Glutamatergic neuron (in vitro differentiated cells): Measurements from ENCODE around the gene ZNFX1. TPM values are rescaled to one million over a fixed set of nuclear protein-coding genes. Genes with fewer than 3 reads are reported as not detected.

Experiments used
- DNase-seq: peaks from one replicate; pipeline ENCODE4 v3.0.0; 2022
- H3K27ac Mint-ChIP-seq: one replicate; pipeline ENCODE4 v1.8.0; 2020; ENCODE audit warnings: mild to moderate bottlenecking, mixed read lengths, inconsistent platforms; ENCODE audit not compliant: unreplicated experiment
- H3K27me3 Mint-ChIP-seq: one replicate; pipeline ENCODE4 v1.8.0; 2020; ENCODE audit warnings: mild to moderate bottlenecking, moderate library complexity, mixed read lengths, inconsistent platforms; ENCODE audit not compliant: unreplicated experiment
- H3K36me3 Mint-ChIP-seq: one replicate; pipeline ENCODE4 v1.8.0; 2020; ENCODE audit warnings: mild to moderate bottlenecking, mixed read lengths, inconsistent platforms; ENCODE audit not compliant: unreplicated experiment
- H3K4me1 Mint-ChIP-seq: one replicate; pipeline ENCODE4 v1.8.0; 2020; ENCODE audit warnings: mild to moderate bottlenecking, low read depth, mixed read lengths, inconsistent platforms; ENCODE audit not compliant: unreplicated experiment
- H3K4me3 Mint-ChIP-seq: one replicate; pipeline ENCODE4 v1.8.0; 2020; ENCODE audit warnings: mild to moderate bottlenecking, mixed read lengths, inconsistent platforms; ENCODE audit not compliant: unreplicated experiment
- H3K9me3 Mint-ChIP-seq: one replicate; pipeline ENCODE4 v1.8.0; 2020; ENCODE audit warnings: mild to moderate bottlenecking, moderate library complexity, mixed read lengths, inconsistent platforms; ENCODE audit not compliant: unreplicated experiment
- long read RNA-seq: library from polyadenylated mRNA; unstranded; transcript quantifications from one replicate; pipeline ENCODE4 v2.0.0, GENCODE V29; 2020; ENCODE audit not compliant: unreplicated experiment
- total RNA-seq: library from RNA; stranded (reverse); fragmentation: NEBNext Ultra II Directional; extraction: Animal tissue kit (Norgen Biotek cat#: 25700); gene quantifications from one replicate; pipeline ENCODE4 v1.2.1, GENCODE V29; 2021; ENCODE audit not compliant: unreplicated experiment
- TF ChIP-seq, protein P1 (sequence below): fragments of 200-600 bp; sonication (generic); IDR thresholded peaks from one replicate; pipeline ENCODE4 v1.5.0; 2021; ENCODE audit not compliant: partially characterized antibody, unreplicated experiment

Gene ZNFX1
- total RNA-seq = 11.8 TPM
- long read RNA-seq, partial matches to known transcripts = 5 of 7 reads
- long read RNA-seq, other reads (novel, unspliced or antisense) = 2 of 7 reads

GRCh38 chr20:49278036-49278817, at the start of gene ZNFX1:
TSS of gene ZNFX1 (minus strand) at chr20:49278057. CDS start at chr20:49275839, 2,218 bp downstream.
- peaks cover 16% of the 10 kb centered on the region for H3K27me3 Mint-ChIP-seq
- TF ChIP-seq, protein P1, sequence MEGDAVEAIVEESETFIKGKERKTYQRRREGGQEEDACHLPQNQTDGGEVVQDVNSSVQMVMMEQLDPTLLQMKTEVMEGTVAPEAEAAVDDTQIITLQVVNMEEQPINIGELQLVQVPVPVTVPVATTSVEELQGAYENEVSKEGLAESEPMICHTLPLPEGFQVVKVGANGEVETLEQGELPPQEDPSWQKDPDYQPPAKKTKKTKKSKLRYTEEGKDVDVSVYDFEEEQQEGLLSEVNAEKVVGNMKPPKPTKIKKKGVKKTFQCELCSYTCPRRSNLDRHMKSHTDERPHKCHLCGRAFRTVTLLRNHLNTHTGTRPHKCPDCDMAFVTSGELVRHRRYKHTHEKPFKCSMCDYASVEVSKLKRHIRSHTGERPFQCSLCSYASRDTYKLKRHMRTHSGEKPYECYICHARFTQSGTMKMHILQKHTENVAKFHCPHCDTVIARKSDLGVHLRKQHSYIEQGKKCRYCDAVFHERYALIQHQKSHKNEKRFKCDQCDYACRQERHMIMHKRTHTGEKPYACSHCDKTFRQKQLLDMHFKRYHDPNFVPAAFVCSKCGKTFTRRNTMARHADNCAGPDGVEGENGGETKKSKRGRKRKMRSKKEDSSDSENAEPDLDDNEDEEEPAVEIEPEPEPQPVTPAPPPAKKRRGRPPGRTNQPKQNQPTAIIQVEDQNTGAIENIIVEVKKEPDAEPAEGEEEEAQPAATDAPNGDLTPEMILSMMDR = no peak
- H3K4me3 Mint-ChIP-seq = peak within 1 kb of the TSS; percentile 99
- H3K9me3 Mint-ChIP-seq = peaks cover 32% of the 10 kb centered on the region
- DNase-seq = peak; percentile 98
- peaks cover 35% of the 10 kb centered on the region for H3K4me1 Mint-ChIP-seq
- H3K36me3 Mint-ChIP-seq = peaks cover 35% of the 10 kb centered on the region
- peak within 1 kb of the TSS; percentile 96 for H3K27ac Mint-ChIP-seq

DNA sequence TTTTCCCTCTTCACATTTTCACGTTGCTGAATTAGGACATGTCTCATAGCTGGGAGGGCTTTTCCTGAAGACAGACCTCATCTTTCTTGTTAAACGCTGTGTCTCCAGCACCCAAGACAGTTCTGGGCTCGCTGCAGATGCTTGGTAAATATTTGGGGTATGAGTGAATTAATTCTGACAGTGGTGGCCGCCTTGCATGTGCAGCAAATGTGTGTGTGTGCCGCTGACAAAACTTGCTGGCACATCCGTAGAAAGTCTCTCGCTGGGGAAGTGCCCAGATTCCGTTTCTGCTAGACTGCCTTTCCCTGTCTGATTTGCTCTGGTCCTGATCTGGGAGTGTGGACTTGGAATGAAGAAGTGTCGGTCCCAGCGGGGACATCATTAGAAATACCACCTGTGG, 48.2 kb upstream of the ZNFX1 start:
- Mint-ChIP-seq H3K27me3 (no peaks in the 10 kb centered on the region), H3K4me3 (no peak overlapping the region), H3K27ac (no peak overlapping the region), H3K4me1 (no peaks in the 10 kb centered on the region), H3K36me3 (no peaks in the 10 kb centered on the region), H3K9me3 (no peaks in the 10 kb centered on the region)
- TF ChIP-seq, protein P1 = no peak
- DNase-seq = no peak

- Mint-ChIP-seq H3K27ac (no peak overlapping the region), H3K27me3 (peaks cover under 1% of the 10 kb centered on the region), H3K36me3 (no peaks in the 10 kb centered on the region), H3K4me1 (no peaks in the 10 kb centered on the region), H3K4me3 (no peak overlapping the region), H3K9me3 (no peaks in the 10 kb centered on the region)
- TF ChIP-seq, protein P1 = no peak
- DNase-seq = no peak
Observed at GRCh38 chr20:49324306-49324705, 46.4 kb upstream of the ZNFX1 start.

DNA sequence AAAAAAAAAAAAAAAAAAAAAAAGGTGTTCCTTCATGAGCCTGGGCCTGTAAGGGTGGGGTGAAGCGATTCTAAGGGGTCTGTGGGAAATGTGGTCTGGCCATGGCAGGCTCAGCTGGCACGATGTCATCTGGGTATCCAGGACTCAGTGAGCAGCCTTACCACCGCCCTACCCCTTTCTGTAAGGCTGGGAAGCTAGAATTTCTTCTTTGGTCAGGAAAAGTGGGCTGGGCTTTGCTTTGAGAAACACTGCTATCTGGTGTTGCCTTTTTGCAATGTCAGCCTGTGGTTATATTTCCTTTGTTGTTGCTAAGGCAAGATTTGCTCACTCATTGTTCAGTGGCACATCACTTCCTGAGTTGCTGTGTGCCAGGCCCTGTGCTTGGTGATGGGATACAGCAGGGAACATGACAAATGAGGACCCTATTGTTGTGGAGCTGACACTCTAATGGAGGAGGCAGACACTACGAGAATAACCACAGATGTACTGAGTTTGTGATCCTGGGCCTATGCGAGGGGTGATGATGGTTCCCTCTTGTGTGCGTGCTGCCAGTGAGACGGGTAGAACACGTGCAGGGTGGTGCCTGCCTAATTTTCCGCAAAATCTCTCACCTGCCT, 45.9 kb upstream of the ZNFX1 start:
- Mint-ChIP-seq H3K4me3 (no peak overlapping the region), H3K27ac (no peak overlapping the region)

More for the DNA sequence above, 45.9 kb upstream of the ZNFX1 start:
- Mint-ChIP-seq H3K9me3 (no peaks in the 10 kb centered on the region), H3K27me3 (peaks cover 6% of the 10 kb centered on the region), H3K36me3 (no peaks in the 10 kb centered on the region), H3K4me1 (no peaks in the 10 kb centered on the region)
- DNase-seq = no peak
- TF ChIP-seq, protein P1 = no peak
